ENCODE measurements around the gene ARID1B. TPM values are rescaled to one million over a fixed set of nuclear protein-coding genes. Genes with fewer than 3 reads are reported as not detected.

The ARID1B gene
- total and polyA plus RNA-seq, 8 donors, result 16.2 to 68.0 (median 42.5) TPM

DNA sequence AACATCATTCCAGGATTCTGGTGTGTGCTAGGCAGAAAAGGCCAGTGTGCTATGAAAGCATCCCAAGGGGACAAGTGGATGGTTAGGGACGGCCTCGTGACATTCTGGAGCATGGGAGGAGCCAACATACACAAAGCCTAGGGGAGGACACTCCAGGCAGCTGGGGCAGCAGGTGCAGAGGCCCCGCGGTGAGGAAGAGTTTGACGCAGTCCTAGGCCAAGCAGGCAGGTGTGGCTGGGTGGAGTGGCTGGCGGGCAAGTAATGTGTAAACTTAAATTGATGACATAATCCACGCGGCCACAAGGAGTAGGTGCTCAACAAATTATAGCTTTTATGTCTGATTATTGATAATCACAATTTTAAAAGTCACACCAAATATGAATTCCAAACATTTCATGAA, 452.5 kb downstream of the ARID1B start:
- intact Hi-C loops (cut with DNase I), result no loop called here
- DNase-seq (no peak), ATAC-seq (no peak), FAIRE-seq (no peak)
- 83 to 85% methylated on average over 8 of the region's 8 CpGs for WGBS, 2 donors
- no peaks in the 10 kb centered on the region for H3K36me3 ChIP-seq
- peaks cover 0 to 6% (median 0%) of the 10 kb centered on the region in 3 donors for H3K4me1 ChIP-seq
- TF ChIP-seq, protein P1, sequence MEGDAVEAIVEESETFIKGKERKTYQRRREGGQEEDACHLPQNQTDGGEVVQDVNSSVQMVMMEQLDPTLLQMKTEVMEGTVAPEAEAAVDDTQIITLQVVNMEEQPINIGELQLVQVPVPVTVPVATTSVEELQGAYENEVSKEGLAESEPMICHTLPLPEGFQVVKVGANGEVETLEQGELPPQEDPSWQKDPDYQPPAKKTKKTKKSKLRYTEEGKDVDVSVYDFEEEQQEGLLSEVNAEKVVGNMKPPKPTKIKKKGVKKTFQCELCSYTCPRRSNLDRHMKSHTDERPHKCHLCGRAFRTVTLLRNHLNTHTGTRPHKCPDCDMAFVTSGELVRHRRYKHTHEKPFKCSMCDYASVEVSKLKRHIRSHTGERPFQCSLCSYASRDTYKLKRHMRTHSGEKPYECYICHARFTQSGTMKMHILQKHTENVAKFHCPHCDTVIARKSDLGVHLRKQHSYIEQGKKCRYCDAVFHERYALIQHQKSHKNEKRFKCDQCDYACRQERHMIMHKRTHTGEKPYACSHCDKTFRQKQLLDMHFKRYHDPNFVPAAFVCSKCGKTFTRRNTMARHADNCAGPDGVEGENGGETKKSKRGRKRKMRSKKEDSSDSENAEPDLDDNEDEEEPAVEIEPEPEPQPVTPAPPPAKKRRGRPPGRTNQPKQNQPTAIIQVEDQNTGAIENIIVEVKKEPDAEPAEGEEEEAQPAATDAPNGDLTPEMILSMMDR (IDR thresholded peaks at IDR 0.05), result no peak
- no peaks in the 10 kb centered on the region for H3K9me3 ChIP-seq
- H3K27me3 ChIP-seq, result no peaks in the 10 kb centered on the region
- H3K4me3 ChIP-seq, result no peak overlapping the region
- H3K27ac ChIP-seq, result no peak overlapping the region

DNA sequence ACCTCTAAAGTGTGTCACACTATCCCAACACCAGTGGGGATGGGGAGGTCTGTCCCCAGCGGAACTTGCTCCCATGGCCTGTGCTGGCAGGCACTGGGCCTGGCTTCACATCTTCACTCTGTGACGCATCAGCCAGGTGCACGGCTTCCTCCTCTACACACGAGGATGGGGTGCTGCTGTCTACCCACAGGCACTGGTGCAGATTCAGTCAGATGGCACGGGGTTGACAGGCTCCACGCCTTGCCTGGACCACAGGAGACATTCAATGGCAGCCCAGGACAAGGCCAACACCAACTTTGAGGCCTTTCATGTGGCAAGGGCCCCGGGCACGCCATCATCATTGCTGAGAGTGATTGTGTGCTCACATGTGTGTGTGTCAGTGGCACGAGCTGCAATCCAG, 453.7 kb downstream of the ARID1B start:
- intact Hi-C loops (cut with DNase I), result no loop called here
- ATAC-seq (no peak), FAIRE-seq (no peak), DNase-seq (no peak)
- Histone ChIP-seq H3K4me3 (no peak overlapping the region), H3K27ac (no peak overlapping the region), H3K9me3 (no peaks in the 10 kb centered on the region), H3K27me3 (no peaks in the 10 kb centered on the region), H3K36me3 (no peaks in the 10 kb centered on the region), H3K4me1 (peaks cover 0 to 6% (median 4%) of the 10 kb centered on the region in 3 donors)
- 91 to 92% methylated on average over 9 of the region's 9 CpGs for WGBS, 2 donors
- TF ChIP-seq, protein P1 (IDR thresholded peaks at IDR 0.05), result no peak

DNA sequence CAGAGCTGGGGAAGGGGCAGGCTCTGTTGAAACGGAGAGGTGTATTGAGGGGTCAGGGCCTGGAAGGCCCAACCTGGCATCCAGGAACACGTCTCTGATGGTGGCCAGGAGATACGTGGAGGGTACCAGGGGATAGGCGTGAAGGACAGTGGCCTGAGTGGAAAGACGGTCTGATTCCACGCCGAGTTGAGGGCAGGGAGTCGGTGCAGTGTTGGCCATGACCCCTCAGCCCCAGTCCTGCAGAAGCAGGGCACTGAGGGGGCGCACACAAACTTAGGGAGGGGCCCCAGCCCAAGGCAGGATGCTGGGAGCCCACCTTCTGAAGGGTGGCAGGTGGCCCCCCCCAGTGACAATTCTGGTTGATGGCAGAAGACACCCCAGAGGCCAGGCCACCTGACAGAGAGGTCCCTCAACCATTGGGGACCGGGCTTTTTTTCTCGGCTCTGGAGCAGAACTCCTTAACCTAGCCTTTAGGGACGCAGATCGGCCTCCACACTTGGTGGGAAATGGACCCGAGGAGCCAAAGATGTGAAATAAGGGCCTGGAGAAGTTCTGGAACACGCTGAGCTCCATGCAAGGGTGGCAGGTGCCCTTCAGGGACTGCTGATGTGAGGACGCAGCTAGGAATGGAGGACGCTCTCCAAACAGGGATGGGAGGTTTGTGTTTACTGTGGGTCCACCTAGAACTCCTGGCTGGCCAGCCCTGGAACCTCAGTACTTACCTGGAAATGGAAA, 455.1 kb downstream of the ARID1B start:
- no peak overlapping the region for H3K27ac ChIP-seq
- TF ChIP-seq, protein P1 (IDR thresholded peaks at IDR 0.05), result no peak
- no peaks in the 10 kb centered on the region for H3K36me3 ChIP-seq
- WGBS, 2 donors, result 93 to 96% methylated on average over 17 of the region's 17 CpGs
- ATAC-seq (no peak), FAIRE-seq (no peak), DNase-seq (no peak)
- intact Hi-C loops (cut with DNase I), result no loop called here
- no peaks in the 10 kb centered on the region for H3K27me3 ChIP-seq
- H3K9me3 ChIP-seq, result no peaks in the 10 kb centered on the region
- H3K4me3 ChIP-seq, result no peak overlapping the region
- peaks cover 0 to 6% (median 4%) of the 10 kb centered on the region in 3 donors for H3K4me1 ChIP-seq

DNA sequence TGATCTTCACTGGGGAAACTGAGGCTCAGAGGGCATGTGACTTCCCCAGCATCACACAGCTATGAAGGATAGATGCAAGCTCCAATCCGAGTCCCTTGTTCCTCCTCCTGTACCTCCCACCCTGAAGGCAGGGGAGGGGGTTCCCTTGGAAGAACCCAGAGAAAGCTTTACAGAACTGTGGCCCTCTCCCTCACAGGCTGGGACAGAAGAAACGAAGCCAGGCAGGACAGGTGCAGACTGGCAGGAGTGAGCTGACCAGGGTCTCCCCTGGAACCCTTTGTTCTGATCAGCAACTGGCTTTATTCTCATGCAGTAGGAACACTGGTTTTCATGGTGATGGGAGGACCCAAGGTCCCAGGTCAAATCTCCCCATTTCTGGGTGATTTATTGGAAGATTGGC, 456.0 kb downstream of the ARID1B start:
- Histone ChIP-seq H3K27me3 (no peaks in the 10 kb centered on the region), H3K36me3 (no peaks in the 10 kb centered on the region), H3K4me3 (no peak overlapping the region), H3K9me3 (no peaks in the 10 kb centered on the region), H3K4me1 (peaks cover 0 to 6% (median 4%) of the 10 kb centered on the region in 3 donors), H3K27ac (no peak overlapping the region)
- FAIRE-seq, result no peak
- no peak for DNase-seq
- 76 to 89% methylated on average over 2 of the region's 2 CpGs for WGBS, 2 donors
- ATAC-seq, result no peak
- TF ChIP-seq, protein P1 (IDR thresholded peaks at IDR 0.05), result no peak
- intact Hi-C loops (cut with DNase I), result no loop called here

DNA sequence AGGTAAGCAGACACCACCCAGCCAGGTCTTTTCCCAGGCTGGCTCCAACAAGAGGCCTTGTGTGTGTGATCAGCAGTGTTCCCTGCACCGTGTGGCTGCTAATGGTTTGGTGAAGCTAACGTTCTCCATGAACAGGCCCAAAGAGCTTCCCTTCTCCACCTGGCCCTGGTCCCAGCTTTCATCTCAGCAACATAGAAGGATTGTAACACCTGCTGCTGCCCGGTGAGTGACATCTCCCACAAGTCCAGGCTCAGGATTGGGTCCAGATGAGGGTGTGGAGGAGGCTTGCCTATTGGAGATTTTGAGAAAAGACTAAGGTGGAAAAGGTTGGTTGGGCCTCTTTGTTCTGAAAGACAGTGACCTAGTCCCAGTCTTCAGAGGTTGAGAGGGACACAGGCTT, 456.5 kb downstream of the ARID1B start:
- H3K4me1 ChIP-seq, result peaks cover 0 to 6% (median 4%) of the 10 kb centered on the region in 3 donors
- H3K9me3 ChIP-seq, result no peaks in the 10 kb centered on the region
- H3K27ac ChIP-seq, result no peak overlapping the region
- WGBS, 2 donors, result 73% methylated on average over 3 of the region's 3 CpGs
- FAIRE-seq (no peak), DNase-seq (no peak), ATAC-seq (no peak)
- no peaks in the 10 kb centered on the region for H3K36me3 ChIP-seq
- intact Hi-C loops (cut with DNase I), result no loop called here
- no peak overlapping the region for H3K4me3 ChIP-seq
- TF ChIP-seq, protein P1 (IDR thresholded peaks at IDR 0.05), result no peak
- H3K27me3 ChIP-seq, result no peaks in the 10 kb centered on the region

All from pancreas (tissue), 10 donors.